Astrocyte of the cerebellum (primary cell): Measurements from ENCODE around the gene AQP12B.

Experiments
- DNase-seq: peaks from one replicate; pipeline ENCODE4 v3.0.0-alpha.2; 2011; ENCODE audit warnings: low read depth
- H3K4me3 ChIP-seq: 2 replicates; pipeline ENCODE4 v1.5.1; 2011; ENCODE audit warnings: mild to moderate bottlenecking, low read depth, low read length, moderate library complexity
- CTCF ChIP-seq: IDR thresholded peaks from 2 replicates; pipeline ENCODE4 v1.5.1; 2012; ENCODE audit warnings: low read length, low read depth, moderate library complexity, mild to moderate bottlenecking; ENCODE audit errors: missing control alignments
- in situ Hi-C: cut with HindIII; loops from 2 replicates; pipeline ENCODE4 v1.10.0; 2017; ENCODE audit warnings: low sequenced_read_pairs

The AQP12B gene

DNA sequence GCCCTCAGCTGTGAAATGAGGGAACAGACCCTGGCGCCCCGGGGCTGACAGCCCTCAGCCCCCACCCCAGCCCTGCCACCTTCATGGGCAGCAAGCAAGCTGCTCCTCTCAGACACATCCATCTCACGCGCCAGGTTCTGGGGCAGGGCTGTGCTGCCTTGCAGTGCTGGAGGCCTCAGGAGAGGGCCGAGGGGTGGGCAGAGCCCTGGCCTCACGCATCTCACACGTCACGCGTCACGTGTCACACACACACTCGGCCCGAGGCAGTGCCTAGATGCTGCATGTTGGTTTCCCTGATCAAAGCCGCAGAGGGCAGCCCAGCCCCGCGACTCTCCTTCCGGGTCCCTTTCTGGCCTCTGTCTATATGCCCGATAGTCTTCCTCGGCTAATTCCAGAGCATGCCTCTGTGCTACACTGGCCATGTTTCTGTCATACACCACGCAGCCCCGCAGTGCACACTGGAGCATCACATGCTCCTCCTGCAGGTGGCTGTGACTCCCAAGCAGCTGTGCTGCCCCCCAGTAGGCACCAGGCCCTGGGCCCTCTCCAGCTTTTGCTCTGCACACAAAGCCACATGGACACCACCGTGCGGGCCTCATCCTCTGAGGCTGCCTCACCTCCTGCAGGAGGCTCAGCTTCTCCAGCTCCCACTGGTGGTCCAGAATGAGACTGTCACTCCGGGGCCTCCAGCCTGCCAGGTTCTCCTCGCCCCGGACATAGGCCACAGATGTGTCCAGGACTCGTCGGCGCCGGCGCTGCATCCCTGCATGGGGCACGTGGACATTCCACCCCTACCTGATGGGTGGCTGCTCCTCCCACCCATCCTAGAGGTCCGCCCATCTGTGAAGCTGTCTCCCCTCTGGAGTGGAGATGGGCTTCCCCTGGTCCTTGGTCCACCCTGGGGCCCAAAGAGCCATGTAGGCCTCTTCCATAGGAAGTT is 40.4 kb upstream of the AQP12B start:
- no peak for TF ChIP-seq CTCF
- no peak for DNase-seq
- in situ Hi-C loops, result no loop called here
- no peak overlapping the region for H3K4me3 ChIP-seq

GRCh38 chr2:240722376-240722775 is 39.7 kb upstream of the AQP12B start:
- no peak for TF ChIP-seq CTCF
- DNase-seq, result no peak
- H3K4me3 ChIP-seq, result no peak overlapping the region
- in situ Hi-C loops, result no loop called here

DNA sequence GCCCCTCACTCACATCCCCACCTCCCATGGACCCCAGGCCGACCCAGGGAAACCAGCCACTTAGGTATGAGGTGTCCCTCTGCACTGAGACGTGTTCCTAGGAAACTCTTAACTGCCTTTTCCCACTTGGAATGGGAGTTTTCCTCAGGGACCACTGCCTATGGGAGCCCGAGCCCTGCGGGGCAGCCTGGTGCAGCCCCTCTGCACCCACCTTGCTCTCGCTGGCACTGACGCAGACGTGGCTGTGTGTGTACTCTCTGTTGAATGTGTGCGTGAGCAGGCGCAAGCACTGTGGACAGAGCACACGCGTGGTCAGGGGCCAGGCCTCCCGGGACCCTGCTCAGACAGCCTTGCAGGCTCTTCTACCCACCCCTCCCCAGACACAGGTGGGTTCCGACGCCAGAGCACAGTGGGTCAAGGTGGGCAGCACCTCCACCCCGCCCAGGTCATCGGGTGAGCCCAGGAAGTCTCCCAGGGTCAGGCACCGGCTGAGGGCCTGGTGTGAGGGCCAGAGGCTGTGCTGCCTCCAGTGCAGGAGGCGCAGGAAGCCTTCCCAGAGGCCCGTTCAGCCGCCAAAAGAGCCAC is 39.0 kb upstream of the AQP12B start:
- in situ Hi-C loops, result no loop called here
- no peak for DNase-seq
- no peak for TF ChIP-seq CTCF
- H3K4me3 ChIP-seq, result no peak overlapping the region

GRCh38 chr2:240720686-240721595 is 38.3 kb upstream of the AQP12B start:
- no peak for DNase-seq
- in situ Hi-C loops, result no loop called here
- TF ChIP-seq CTCF, result no peak
- H3K4me3 ChIP-seq, result no peak overlapping the region

DNA sequence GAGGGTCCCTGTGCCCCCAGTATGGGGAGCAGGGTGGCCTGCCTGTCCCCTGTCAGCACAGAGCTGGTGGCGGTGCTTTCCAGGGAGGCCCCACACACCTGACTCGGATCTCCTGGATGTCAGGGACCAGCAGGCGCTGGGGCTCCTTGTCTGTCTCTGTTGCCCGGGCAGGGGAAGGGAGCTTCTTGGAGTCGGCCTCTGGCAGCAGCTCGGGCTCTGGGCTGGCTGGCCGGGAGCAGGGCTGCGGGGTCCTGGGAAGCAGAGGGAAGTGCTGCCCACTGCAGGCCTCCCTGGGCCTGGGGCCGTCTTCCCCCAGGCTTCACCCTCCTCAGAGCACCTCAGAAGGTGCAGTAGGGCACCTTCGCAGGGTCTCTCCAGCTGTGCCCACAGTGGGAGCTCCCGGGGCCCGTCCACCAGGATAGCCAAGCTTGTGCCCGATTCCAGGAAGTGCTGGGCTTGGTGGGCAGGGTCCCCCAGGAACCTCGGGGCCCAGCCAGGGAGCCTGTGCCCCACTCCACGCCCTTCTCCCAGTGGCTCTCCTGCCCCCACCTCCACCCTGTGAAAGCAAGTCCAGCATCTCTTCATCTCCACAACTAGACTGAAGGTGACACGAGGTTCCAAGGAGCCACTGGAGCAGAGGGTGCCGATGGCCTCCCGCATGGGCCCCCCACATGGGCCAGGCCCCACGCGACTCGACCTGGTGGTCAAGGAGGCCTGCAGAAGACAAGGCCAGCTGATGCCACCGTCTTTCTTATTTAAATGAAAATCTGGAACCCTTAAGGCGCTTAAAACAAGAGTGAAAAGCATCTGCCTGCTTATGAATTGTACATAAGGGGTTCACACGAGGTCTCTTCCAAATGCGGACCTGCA is 37.2 kb upstream of the AQP12B start:
- in situ Hi-C loops, result no loop called here
- TF ChIP-seq CTCF, result no peak
- DNase-seq, result no peak
- no peak overlapping the region for H3K4me3 ChIP-seq
